B cell (primary cell): Measurements from ENCODE around the gene ATP8B3. TPM values are rescaled to one million over a fixed set of nuclear protein-coding genes. Genes with fewer than 3 reads are reported as not detected.
"Not testable (repeated sequence)": the region's sequence is repeated elsewhere in the genome, so short reads cannot be mapped to it uniquely, and the experiment has no call there.

Experiments used
- ATAC-seq: fragments of 200-7000 bp; cut with Tn5 transposase; one replicate; pipeline ENCODE4 v1.10.0; 2021; ENCODE audit warnings: low read depth, mild to moderate bottlenecking, moderate number of reproducible peaks, moderate library complexity
- CTCF ChIA-PET: fragments of 350-600 bp; sonication (Branson Sonifier 250); formaldehyde crosslinking; loops from one replicate; lab custom pipeline; 2021; ENCODE audit warnings: antibody characterized with exemption, inconsistent platforms; lab: Charles Lee
- POLR2A ChIA-PET: fragments of 350-600 bp; sonication (Branson Sonifier 250); formaldehyde crosslinking; loops from one replicate; lab custom pipeline; 2021; ENCODE audit warnings: antibody characterized with exemption; lab: Charles Lee
- DNase-seq: peaks from one replicate; pipeline ENCODE4 v3.0.0; 2013
- H2AFZ ChIP-seq: 2 replicates; pipeline ENCODE4 v1.6.1; 2012; ENCODE audit warnings: mild to moderate bottlenecking, low read depth, low read length; ENCODE audit not compliant: insufficient read depth, poor library complexity, severe bottlenecking
- H3K27ac ChIP-seq, 2 donors: 1 replicate in 1 of 2; 2 replicates in 1 of 2; pipeline ENCODE4 v1.5.1; 2012 to 2013; ENCODE audit warnings: low read length in 2 of 2, mild to moderate bottlenecking in 2 of 2, moderate library complexity in 1 of 2
- H3K27me3 ChIP-seq, 4 experiments: fragments of 200-600 bp in 1 of 4; sonication (generic) in 1 of 4; replicated peaks in 1 of 4; 1 replicate in 2 of 4; 2 replicates in 2 of 4; pipeline versions ENCODE4 v1.6.1 to v1.7.0; 2013 to 2016; ENCODE audit warnings: low read length in 3 of 4, mild to moderate bottlenecking in 2 of 4, mixed read lengths in 1 of 4, moderate library complexity in 1 of 4; ENCODE audit not compliant: insufficient read depth in 4 of 4, control insufficient read depth in 3 of 4; ENCODE audit errors: control extremely low read depth in 1 of 4
- H3K36me3 ChIP-seq, 2 experiments: replicated peaks in 1 of 2; 1 replicate in 1 of 2; 2 replicates in 1 of 2; pipeline versions ENCODE4 v1.6.1 to v1.7.1; 2013; ENCODE audit warnings: low read length in 1 of 2; ENCODE audit not compliant: insufficient read depth in 2 of 2, control insufficient read depth in 1 of 2; ENCODE audit errors: control extremely low read depth in 1 of 2, extremely low read depth in 1 of 2
- H3K4me1 ChIP-seq, 2 donors: fragments of 200-600 bp in 1 of 2; sonication (generic) in 1 of 2; 1 replicate in 1 of 2; 2 replicates in 1 of 2; pipeline versions ENCODE4 v1.5.1 to v1.6.1; 2013 to 2017; ENCODE audit warnings: low read length in 2 of 2; ENCODE audit not compliant: control insufficient read depth in 2 of 2, insufficient read depth in 2 of 2
- H3K4me2 ChIP-seq: replicated peaks from 2 replicates; pipeline ENCODE3; 2012; ENCODE audit warnings: mild to moderate bottlenecking, low read depth, low read length; ENCODE audit not compliant: poor library complexity, severe bottlenecking
- H3K4me3 ChIP-seq, 5 experiments: fragments of 200-600 bp in 1 of 5; sonication (generic) in 1 of 5; 1 replicate in 3 of 5; 2 replicates in 2 of 5; pipeline versions ENCODE4 v1.5.1 to v1.7.0; 2011 to 2016; ENCODE audit warnings: low read length in 4 of 5, mild to moderate bottlenecking in 4 of 5, low read depth in 2 of 5, control low read depth in 1 of 5, moderate library complexity in 1 of 5; ENCODE audit not compliant: insufficient read depth in 1 of 5; ENCODE audit errors: control extremely low read depth in 1 of 5, extremely low read depth in 1 of 5
- H3K79me2 ChIP-seq: fragments of 200-600 bp; sonication (generic); one replicate; pipeline ENCODE4 v1.6.0; 2016; ENCODE audit warnings: low read length; ENCODE audit not compliant: control insufficient read depth, insufficient read depth
- H3K9ac ChIP-seq: fragments of 200-600 bp; sonication (generic); 2 replicates; pipeline ENCODE4 v1.6.1; 2017; ENCODE audit warnings: mild to moderate bottlenecking, low read length, moderate library complexity
- H3K9me3 ChIP-seq, 3 donors: one replicate each; pipeline versions ENCODE4 v1.6.1 to v1.7.1; 2013; ENCODE audit warnings: low read length in 2 of 3; ENCODE audit not compliant: control insufficient read depth in 2 of 3, insufficient read depth in 1 of 3; ENCODE audit errors: control extremely low read depth in 1 of 3
- H4K20me1 ChIP-seq: 2 replicates; pipeline ENCODE4 v1.6.0; 2012; ENCODE audit warnings: mild to moderate bottlenecking, low read length; ENCODE audit not compliant: insufficient read depth, control insufficient read depth, poor library complexity, severe bottlenecking
- H3K27ac Mint-ChIP-seq: one replicate; pipeline ENCODE4 v1.8.0; 2021; ENCODE audit warnings: mixed read lengths
- H3K27me3 Mint-ChIP-seq: one replicate; pipeline ENCODE4 v1.8.0; 2021; ENCODE audit warnings: mixed read lengths
- H3K4me1 Mint-ChIP-seq: one replicate; pipeline ENCODE4 v1.8.0; 2021; ENCODE audit warnings: mixed read lengths
- H3K4me3 Mint-ChIP-seq: one replicate; pipeline ENCODE4 v1.8.0; 2021; ENCODE audit warnings: mixed read lengths
- H3K9me3 Mint-ChIP-seq: one replicate; pipeline ENCODE4 v1.8.0; 2022; ENCODE audit warnings: mixed read lengths; ENCODE audit not compliant: insufficient read depth
- CTCF ChIP-seq: fragments of 200-600 bp; IDR thresholded peaks from one replicate; pipeline ENCODE4 v1.8.0; 2022; ENCODE audit warnings: antibody characterized with exemption, mild to moderate bottlenecking
- EZH2 ChIP-seq: IDR thresholded peaks from 2 replicates; pipeline ENCODE4 v1.6.1; 2012; ENCODE audit warnings: borderline replicate concordance, low read depth, mild to moderate bottlenecking, moderate library complexity, low read length; ENCODE audit not compliant: insufficient read depth, poor library complexity, severe bottlenecking
- WGBS: methylation state at CpG from one replicate; pipeline ENCODE4 v1.1.5; 2013; ENCODE audit warnings: missing lambda C conversion rate; ENCODE audit not compliant: insufficient coverage; 5-methylcytosine and 5-hydroxymethylcytosine counted together
- intact Hi-C: fragments of 100-400 bp; cut with micrococcal nuclease; formaldehyde crosslinking; loops from one replicate; pipeline ENCODE4 v1.10.0; 2022
- polyA plus RNA-seq: library from polyadenylated mRNA; depleted of rRNA; stranded (reverse); fragments of >200 nt; gene quantifications from 2 replicates; pipeline ENCODE4 v1.2.3, GENCODE V29; 2012
- total RNA-seq, 2 donors: library from RNA; stranded (reverse); fragments of 120-200 nt in 1 of 2; gene quantifications; 1 replicate in 1 of 2; 2 replicates in 1 of 2; pipeline versions ENCODE4 v1.2.3 to v1.2.4, GENCODE V29; 2013 to 2022

ATP8B3 gene
- total and polyA plus RNA-seq, 2 donors (not counting 1 experiment from before 2014, with no cell fraction given) = 0.89 to 5.1 TPM

- Mint-ChIP-seq H3K9me3 (no peaks in the 10 kb centered on the region), H3K27ac (no peak overlapping the region), H3K4me3 (no peak overlapping the region), H3K27me3 (peaks cover 4% of the 10 kb centered on the region), H3K4me1 (no peaks in the 10 kb centered on the region)
- peaks cover 0 to 17% (median 3%) of the 10 kb centered on the region in 4 experiments for H3K27me3 ChIP-seq
- no peak overlapping the region for H3K4me3 ChIP-seq
- ATAC-seq = no peak
- no peak overlapping the region for H3K9ac ChIP-seq
- POLR2A ChIA-PET = no interaction called here
- H3K27ac ChIP-seq = no peak overlapping the region
- H3K9me3 ChIP-seq = no peaks in the 10 kb centered on the region
- no peaks in the 10 kb centered on the region for H4K20me1 ChIP-seq
- no peaks in the 10 kb centered on the region for H3K79me2 ChIP-seq
- CTCF ChIA-PET = no interaction called here
- H3K36me3 ChIP-seq = no peaks in the 10 kb centered on the region
- no peak for DNase-seq
- H2AFZ ChIP-seq = no peak overlapping the region
- 95% methylated on average over 36 of the region's 36 CpGs for WGBS
- peaks cover 8% of the 10 kb centered on the region in 2 donors for H3K4me1 ChIP-seq
- TF ChIP-seq CTCF (no peak), EZH2 (no peak)
- intact Hi-C loops = no loop called here
- no peak overlapping the region for H3K4me2 ChIP-seq
Observed at GRCh38 chr19:1799695-1800342, 12.3 kb downstream of the ATP8B3 start.

GRCh38 chr19:1797313-1797712, 14.8 kb downstream of the ATP8B3 start:
- H3K4me3 ChIP-seq, H3K27me3 Mint-ChIP-seq, H3K27ac ChIP-seq, H3K9me3 Mint-ChIP-seq, H3K9me3 ChIP-seq, H3K27ac Mint-ChIP-seq, H3K79me2 ChIP-seq, H3K9ac ChIP-seq, intact Hi-C loops, H3K36me3 ChIP-seq, H3K4me1 Mint-ChIP-seq, H2AFZ ChIP-seq, POLR2A ChIA-PET, H3K4me3 Mint-ChIP-seq, ATAC-seq, H3K4me2 ChIP-seq, H3K4me1 ChIP-seq, H4K20me1 ChIP-seq, DNase-seq: not testable (repeated sequence)
- WGBS = 100% methylated on average over 3 of the region's 7 CpGs
- H3K27me3 ChIP-seq = peaks cover 0 to 25% (median 3%) of the 10 kb centered on the region in 4 experiments
- CTCF ChIA-PET = interaction anchor here (0.7 to 6.6 kb wide), 4 partner anchors 11 to 252 kb away, joined by 3 to 48 read pairs (median 5); no protein-coding TSS in a partner anchor
